Stomach (tissue), 4 donors: ENCODE results near the gene AR.

Experiments
- EP300 ChIP-seq: sonication (generic); formaldehyde crosslinking; IDR thresholded peaks from one replicate; pipeline ENCODE4 v1.6.1; 2017; ENCODE audit warnings: antibody characterized with exemption
- POLR2A ChIP-seq, 4 donors: fragments of 450-650 bp; IDR thresholded peaks; one replicate each; pipeline ENCODE4 v1.6.1; 2016; ENCODE audit warnings: antibody characterized with exemption in 4 of 4, control low read depth in 2 of 4, mild to moderate bottlenecking in 1 of 4, moderate library complexity in 1 of 4
- POLR2AphosphoS5 ChIP-seq, 3 donors: sonication (generic); formaldehyde crosslinking; IDR thresholded peaks; one replicate each; pipeline ENCODE4 v1.6.1; 2016; ENCODE audit warnings: antibody characterized with exemption in 3 of 3
- TF ChIP-seq, protein P1 (sequence below), 7 experiments: fragments of 450-650 bp in 4 of 7; fragments of 200-600 bp in 3 of 7; sonication (generic) in 3 of 7; IDR thresholded peaks; one replicate each; pipeline ENCODE4 v1.5.1; 2016 to 2019; ENCODE audit warnings: antibody characterized with exemption in 7 of 7, control low read depth in 2 of 7, mild to moderate bottlenecking in 1 of 7

DNA sequence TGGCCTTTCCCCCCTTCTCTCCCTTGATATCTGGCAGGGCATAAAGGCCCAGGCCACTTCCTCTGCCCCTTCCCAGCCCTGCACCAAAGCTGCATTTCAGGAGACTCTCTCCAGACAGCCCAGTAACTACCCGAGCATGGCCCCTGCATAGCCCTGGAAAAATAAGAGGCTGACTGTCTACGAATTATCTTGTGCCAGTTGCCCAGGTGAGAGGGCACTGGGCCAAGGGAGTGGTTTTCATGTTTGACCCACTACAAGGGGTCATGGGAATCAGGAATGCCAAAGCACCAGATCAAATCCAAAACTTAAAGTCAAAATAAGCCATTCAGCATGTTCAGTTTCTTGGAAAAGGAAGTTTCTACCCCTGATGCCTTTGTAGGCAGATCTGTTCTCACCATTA, 183.8 kb downstream of the AR start:
- TF ChIP-seq, protein P1, sequence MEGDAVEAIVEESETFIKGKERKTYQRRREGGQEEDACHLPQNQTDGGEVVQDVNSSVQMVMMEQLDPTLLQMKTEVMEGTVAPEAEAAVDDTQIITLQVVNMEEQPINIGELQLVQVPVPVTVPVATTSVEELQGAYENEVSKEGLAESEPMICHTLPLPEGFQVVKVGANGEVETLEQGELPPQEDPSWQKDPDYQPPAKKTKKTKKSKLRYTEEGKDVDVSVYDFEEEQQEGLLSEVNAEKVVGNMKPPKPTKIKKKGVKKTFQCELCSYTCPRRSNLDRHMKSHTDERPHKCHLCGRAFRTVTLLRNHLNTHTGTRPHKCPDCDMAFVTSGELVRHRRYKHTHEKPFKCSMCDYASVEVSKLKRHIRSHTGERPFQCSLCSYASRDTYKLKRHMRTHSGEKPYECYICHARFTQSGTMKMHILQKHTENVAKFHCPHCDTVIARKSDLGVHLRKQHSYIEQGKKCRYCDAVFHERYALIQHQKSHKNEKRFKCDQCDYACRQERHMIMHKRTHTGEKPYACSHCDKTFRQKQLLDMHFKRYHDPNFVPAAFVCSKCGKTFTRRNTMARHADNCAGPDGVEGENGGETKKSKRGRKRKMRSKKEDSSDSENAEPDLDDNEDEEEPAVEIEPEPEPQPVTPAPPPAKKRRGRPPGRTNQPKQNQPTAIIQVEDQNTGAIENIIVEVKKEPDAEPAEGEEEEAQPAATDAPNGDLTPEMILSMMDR (IDR thresholded peaks at IDR 0.05): no peak
- no peak for TF ChIP-seq POLR2A (IDR thresholded peaks at IDR 0.05)
- TF ChIP-seq POLR2AphosphoS5 (IDR thresholded peaks at IDR 0.05): no peak
- TF ChIP-seq EP300: no peak
